Omental fat pad (tissue), 4 donors: ENCODE results near the gene ASAP3. TPM values are rescaled to one million over a fixed set of nuclear protein-coding genes. Genes with fewer than 3 reads are reported as not detected.

Experiments
- ATAC-seq: fragments of 150-250 bp; one replicate; pipeline ENCODE4 v1.9.1; 2016; ENCODE audit warnings: mild to moderate bottlenecking, moderate library complexity; ENCODE audit not compliant: low FRiP score
- DNase-seq: peaks from one replicate; pipeline ENCODE4 v3.0.0-alpha.2; 2019; ENCODE audit warnings: low spot score
- total RNA-seq, 4 donors: library from RNA; depleted of rRNA; stranded (reverse); fragments of >200 nt; gene quantifications; one replicate each; pipeline ENCODE4 v1.1.0, GENCODE V29; 2016
- TF ChIP-seq, protein P1 (sequence below), 3 donors: fragments of 450-650 bp; IDR thresholded peaks; one replicate each; pipeline ENCODE4 v1.5.1; 2016 to 2017; ENCODE audit warnings: antibody characterized with exemption in 3 of 3, mild to moderate bottlenecking in 3 of 3, moderate library complexity in 2 of 3

ASAP3 gene
- total RNA-seq, 4 donors from 2014 or later: 30.6 to 71.7 (median 36.7) TPM

DNA sequence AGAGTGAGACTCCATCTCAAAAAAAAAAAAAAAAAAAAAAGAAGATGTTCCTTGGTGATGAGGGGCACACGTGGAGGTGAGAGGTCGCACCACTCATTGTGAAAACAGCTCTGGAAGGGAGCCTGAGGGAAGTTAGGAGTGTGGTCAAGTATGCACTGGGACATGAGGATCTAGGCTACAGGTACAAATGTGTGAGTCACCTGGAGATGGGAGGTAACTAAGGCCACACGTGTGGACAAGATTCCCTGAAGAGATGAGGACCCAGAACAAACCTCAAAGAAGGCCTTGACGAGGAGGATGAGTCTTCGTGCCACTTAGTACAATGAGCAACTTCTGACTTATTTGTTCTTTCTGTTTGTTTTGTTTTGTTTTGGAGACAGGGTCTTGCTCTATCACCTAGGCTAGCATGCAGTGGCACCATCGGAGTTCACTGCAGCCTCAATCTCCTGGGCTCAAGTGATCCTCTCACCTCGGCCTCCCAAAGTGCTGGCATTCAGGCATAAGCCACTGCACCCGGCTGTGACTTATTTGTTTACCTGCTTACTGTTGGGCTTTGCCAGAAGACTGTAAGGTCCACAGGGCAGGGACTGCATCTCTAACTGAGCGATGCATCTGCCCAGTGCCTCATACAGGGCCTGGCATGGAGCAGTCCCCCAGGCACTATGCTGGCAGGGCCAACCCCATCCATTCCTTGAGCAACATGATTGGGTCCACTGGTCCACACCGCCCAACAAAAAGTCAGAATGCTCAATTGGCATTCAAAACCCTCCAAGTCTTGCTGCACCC is 6.4 kb downstream of the ASAP3 start:
- no peak for ATAC-seq
- TF ChIP-seq, protein P1, sequence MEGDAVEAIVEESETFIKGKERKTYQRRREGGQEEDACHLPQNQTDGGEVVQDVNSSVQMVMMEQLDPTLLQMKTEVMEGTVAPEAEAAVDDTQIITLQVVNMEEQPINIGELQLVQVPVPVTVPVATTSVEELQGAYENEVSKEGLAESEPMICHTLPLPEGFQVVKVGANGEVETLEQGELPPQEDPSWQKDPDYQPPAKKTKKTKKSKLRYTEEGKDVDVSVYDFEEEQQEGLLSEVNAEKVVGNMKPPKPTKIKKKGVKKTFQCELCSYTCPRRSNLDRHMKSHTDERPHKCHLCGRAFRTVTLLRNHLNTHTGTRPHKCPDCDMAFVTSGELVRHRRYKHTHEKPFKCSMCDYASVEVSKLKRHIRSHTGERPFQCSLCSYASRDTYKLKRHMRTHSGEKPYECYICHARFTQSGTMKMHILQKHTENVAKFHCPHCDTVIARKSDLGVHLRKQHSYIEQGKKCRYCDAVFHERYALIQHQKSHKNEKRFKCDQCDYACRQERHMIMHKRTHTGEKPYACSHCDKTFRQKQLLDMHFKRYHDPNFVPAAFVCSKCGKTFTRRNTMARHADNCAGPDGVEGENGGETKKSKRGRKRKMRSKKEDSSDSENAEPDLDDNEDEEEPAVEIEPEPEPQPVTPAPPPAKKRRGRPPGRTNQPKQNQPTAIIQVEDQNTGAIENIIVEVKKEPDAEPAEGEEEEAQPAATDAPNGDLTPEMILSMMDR (IDR thresholded peaks at IDR 0.05): no peak
- no peak for DNase-seq

DNA sequence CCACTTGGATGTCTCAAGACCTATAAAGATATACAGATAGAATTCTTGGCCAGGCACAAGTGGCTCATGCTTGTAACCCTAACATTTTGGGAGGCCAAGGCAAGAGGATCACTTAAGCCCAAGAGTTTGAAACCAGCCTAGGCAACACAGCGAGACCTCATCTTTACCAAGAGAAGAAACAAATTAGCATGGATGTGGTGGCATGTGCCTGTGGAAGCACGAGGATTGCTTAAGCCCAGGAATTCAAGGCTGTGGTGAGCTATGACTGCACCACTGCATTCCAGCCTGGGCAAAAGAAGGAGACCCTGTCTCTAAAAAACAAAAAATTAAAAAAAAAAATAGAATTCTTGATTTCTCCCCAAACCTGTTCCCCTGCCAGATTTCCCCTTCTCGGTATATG is 8.3 kb downstream of the ASAP3 start:
- DNase-seq (no peak), ATAC-seq (no peak)
- TF ChIP-seq, protein P1 (IDR thresholded peaks at IDR 0.05): no peak

DNA sequence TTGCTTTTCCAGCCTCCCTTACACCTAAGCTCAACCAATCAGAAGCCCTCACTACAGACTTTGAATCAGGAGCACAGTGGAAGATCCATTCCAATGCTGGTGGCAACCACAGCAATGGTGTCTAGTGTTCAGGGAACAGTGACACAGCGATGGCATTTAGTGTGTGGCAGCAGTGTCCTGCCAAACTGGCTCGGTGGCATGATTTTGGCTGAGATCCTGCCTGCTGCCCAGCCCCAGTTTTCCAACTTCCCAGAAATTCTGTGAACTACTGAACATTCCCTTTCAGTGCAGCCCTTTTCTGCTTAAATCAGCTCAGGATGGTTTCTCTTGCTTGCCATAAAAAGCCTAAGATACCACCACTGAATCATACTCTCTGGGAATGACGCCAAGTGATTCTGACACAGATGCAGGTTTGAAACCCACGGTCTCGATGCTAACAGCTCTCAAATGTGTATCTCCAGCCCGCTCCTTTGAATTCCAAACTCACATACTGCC is 8.8 kb downstream of the ASAP3 start:
- peak; percentile 43 for ATAC-seq
- TF ChIP-seq, protein P1 (IDR thresholded peaks at IDR 0.05): no peak
- no peak for DNase-seq

DNA sequence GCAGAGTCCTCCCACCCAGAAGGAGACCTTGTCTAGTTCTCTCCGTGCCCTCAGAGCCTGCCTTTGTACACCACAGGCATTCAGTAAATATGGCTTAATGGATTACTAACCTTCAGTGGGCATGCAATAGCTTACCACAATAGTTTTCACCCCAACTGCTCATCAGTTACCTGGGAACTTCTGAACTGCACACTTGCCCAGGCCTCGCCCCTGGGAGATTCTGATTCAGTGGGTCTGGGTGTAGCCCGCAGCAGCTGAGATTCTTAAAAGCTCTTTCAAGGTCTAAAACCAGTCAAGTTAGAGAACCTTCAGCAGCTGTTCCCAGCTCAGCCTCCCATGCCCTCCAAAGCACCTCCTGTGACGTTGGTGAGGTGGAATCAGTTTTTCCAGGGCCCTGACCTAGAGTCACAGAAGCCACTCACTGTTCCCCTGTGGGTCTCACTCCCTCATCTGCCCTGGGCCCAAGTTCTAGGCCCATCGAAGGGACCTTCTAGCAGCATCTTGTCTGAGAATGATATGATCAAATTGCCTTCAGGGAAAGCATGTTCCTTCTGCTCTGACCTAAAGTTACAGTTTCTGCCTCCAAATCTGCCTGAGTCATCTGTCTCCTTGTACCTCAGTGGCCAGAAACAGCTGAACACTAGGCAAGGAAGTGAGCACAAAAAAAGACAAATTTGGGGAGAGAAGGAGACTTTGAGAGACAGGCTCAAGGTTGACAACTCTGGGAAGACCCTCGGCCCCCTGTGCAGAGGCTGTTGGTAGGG is 10.8 kb downstream of the ASAP3 start:
- ATAC-seq: no peak
- TF ChIP-seq, protein P1 (IDR thresholded peaks at IDR 0.05): no peak
- no peak for DNase-seq

DNA sequence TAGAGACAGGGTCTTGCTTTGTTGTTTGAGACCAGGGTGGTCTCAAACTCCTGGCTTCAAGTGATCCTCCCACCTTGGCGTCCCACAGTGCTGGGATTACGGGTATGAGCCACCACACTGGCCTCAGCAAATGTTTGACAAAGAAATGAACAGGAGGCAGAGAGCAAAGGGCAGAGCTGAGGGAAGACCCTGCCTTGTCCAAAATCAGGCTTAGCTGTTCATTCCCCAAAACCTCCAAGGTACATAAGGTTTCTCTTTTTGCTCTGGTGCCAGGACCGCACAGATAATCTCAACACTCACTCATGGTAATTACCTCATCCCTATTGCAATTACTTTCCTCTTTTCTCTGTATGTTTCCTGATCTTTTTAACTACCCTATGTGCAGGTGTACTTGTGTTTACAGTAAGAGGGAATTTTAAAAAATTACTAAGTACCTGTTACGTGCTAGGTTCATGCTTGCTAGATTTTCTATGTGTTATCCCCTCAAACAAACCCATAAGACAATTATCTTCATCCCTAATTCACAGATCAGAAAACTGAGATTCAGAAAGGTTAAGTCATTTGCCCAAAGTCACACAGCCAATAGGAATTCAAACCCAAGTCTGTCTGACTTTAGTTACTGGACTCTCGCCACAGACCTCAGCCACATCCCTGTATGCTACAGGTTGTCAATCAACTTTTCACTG is 11.5 kb downstream of the ASAP3 start:
- ATAC-seq: no peak
- TF ChIP-seq, protein P1 (IDR thresholded peaks at IDR 0.05): no peak
- no peak for DNase-seq

DNA sequence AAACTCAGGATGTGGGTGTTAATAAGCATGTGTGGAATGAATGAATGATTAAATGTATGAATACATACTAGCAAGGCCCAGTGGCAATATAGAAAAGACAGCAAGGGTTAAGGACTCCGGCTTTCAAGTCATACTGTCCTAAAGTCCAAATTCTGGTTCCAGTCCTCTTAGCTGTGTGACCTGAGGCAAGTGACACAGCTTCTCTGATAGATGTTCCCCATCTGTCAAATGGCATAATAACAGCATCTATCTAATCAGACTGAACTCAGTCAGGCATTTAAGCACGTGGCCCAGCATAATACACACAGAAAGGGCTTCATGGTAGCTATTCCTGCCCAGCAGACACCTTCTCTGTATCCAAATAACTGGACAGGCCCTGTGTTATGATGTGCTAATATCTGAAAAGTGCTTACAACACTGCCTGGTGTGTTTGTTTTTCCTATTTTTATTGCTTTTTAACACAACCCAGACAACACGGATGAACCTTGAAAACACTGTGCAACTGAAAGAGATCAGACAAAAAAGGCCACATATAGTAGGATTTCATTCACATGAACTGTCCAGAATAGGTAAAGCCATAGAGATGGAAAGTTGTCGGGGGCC is 12.4 kb downstream of the ASAP3 start:
- no peak for DNase-seq
- no peak for ATAC-seq
- TF ChIP-seq, protein P1 (IDR thresholded peaks at IDR 0.05): no peak
